ENCODE measurements around the gene IMMT. TPM values are rescaled to one million over a fixed set of nuclear protein-coding genes. Genes with fewer than 3 reads are reported as not detected.

IMMT gene
- total and polyA plus RNA-seq, 9 of the 15 experiments (the other 6 are each of a cell fraction or from before 2014, with no cell fraction given), result 119 to 294 (median 140) TPM

DNA sequence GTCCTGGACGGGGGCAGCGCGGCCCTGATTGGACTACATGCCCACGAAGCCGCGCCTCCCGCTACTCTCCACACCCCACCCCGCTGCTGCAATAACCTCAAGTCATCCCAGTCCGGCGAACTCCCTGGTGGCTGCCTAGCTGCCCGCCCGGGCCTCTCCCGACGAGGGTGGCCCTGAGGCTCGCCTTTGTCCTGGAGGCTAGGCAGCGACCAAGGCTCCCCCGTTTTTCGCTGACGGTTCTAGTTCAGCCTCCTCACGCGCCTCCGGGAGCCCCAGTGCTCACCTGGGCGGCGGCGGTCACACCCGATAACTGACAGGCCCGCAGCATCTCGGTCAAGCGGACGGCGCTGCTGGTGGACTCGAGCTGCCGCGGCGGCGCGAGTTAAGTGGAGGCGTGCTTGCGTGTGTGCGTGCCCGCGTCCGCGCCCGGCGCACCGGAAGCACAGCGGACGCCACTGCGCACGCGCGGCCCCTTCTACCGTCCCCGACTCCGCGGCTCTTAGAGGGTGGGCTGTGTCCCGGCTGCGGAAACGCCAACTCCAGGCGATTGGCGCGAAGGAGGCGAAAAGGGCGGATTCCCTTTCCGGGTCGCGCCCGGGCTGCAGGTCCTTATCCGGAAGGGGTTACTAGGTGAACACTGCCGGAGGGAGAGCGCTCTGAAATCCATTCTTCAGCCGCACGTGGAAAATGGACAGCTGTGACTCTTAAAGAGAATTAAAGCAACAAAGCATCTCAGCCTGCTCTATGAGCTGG, at the start of gene IMMT (continued):
- TF ChIP-seq ZNF318 (IDR thresholded peaks at IDR 0.05; ENCODE audit: borderline replicate concordance in 1 of 2, low read depth in 1 of 2) (no peak), E2F6 (IDR thresholded peaks at IDR 0.05; ENCODE audit: borderline replicate concordance in 1 of 2, extremely low read depth in 1 of 2, insufficient read depth in 1 of 2, insufficient read length in 1 of 2, low read depth in 1 of 2, low read length in 1 of 2, poor library complexity in 1 of 2, severe bottlenecking in 1 of 2) (peak in 1 of 2 experiments; percentile 36), SMAD4 (CRISPR knock-in tag; conservative IDR thresholded peaks at IDR 0.05) (peak; percentile 78), MXI1 (IDR thresholded peaks at IDR 0.05; ENCODE audit: low read depth, low read length) (no peak; the same call in none of the 2 replicates), STAT5A (IDR thresholded peaks at IDR 0.05; ENCODE audit: borderline replicate concordance, low read length) (peak; percentile 0; the same call in 1 of the 2 replicates), BRF2 (IDR thresholded peaks at IDR 0.05; ENCODE audit: borderline replicate concordance, insufficient read depth, insufficient read length) (no peak), ZNF224 (CRISPR knock-in tag; IDR thresholded peaks at IDR 0.05) (no peak), ZNF140 (CRISPR knock-in tag; IDR thresholded peaks at IDR 0.05) (no peak), ZNF324 (CRISPR knock-in tag; IDR thresholded peaks at IDR 0.05) (0 out of 2 replicates have a peak, but pooled peaks have one; percentile 35), NR4A1 (CRISPR knock-in tag; IDR thresholded peaks at IDR 0.05) (0 out of 2 replicates have a peak, but pooled peaks have one; percentile 51), NR4A1 (tag; IDR thresholded peaks at IDR 0.05) (no peak), ZNF512 (tag; IDR thresholded peaks at IDR 0.05) (no peak), E2F3 (CRISPR knock-in tag; IDR thresholded peaks at IDR 0.05) (peak; percentile 70; the same call in 1 of the 2 replicates), DMBX1 (CRISPR knock-in tag; IDR thresholded peaks at IDR 0.05; ENCODE audit: borderline replicate concordance) (0 out of 2 replicates have a peak, but pooled peaks have one; percentile 21)

All from K562 (cell line).